WTC11 (cell line): ENCODE data around the gene STK33. TPM values are rescaled to one million over a fixed set of nuclear protein-coding genes. Genes with fewer than 3 reads are reported as not detected.

Source experiments
- ATAC-seq: fragments of 200-7000 bp; cut with Tn5 transposase; 2 replicates; pipeline ENCODE4 v1.10.0; 2021; ENCODE audit warnings: mild to moderate bottlenecking, moderate library complexity
- CTCF ChIA-PET: fragments of 300-600 bp; sonication (Branson Sonifier 250); formaldehyde crosslinking; loops from one replicate; lab custom pipeline; 2021; ENCODE audit warnings: antibody characterized with exemption; lab: Charles Lee
- POLR2A ChIA-PET: fragments of 350-600 bp; sonication (Branson Sonifier 250); formaldehyde crosslinking; loops from one replicate; lab custom pipeline; 2021; ENCODE audit warnings: antibody characterized with exemption; lab: Charles Lee
- DNase-seq: peaks from one replicate; pipeline ENCODE4 v3.0.0; 2021; ENCODE audit warnings: low spot score
- H3K27ac Mint-ChIP-seq: 2 replicates; pipeline ENCODE4 v1.8.0; 2021; ENCODE audit warnings: mixed read lengths
- H3K27me3 Mint-ChIP-seq: 2 replicates; pipeline ENCODE4 v1.8.0; 2021; ENCODE audit warnings: low read depth, mild to moderate bottlenecking, moderate library complexity, mixed read lengths
- H3K36me3 Mint-ChIP-seq: 2 replicates; pipeline ENCODE4 v1.8.0; 2021; ENCODE audit warnings: mixed read lengths
- H3K4me1 Mint-ChIP-seq: 2 replicates; pipeline ENCODE4 v1.8.0; 2022; ENCODE audit warnings: mixed read lengths
- H3K4me3 Mint-ChIP-seq: 2 replicates; pipeline ENCODE4 v1.8.0; 2021; ENCODE audit warnings: mild to moderate bottlenecking, moderate library complexity, mixed read lengths
- H3K9me3 Mint-ChIP-seq: 2 replicates; pipeline ENCODE4 v1.8.0; 2021; ENCODE audit warnings: mixed read lengths
- CREB1 ChIP-seq: sonication (generic); formaldehyde crosslinking; IDR thresholded peaks from 2 replicates; pipeline ENCODE4 v1.8.0; 2023; ENCODE audit warnings: mild to moderate bottlenecking, missing genetic modification reagents
- GRHL2 ChIP-seq: fragments of 250-450 bp; sonication (Bioruptor Pico); IDR thresholded peaks from 2 replicates; pipeline ENCODE4 v1.8.0; 2022; ENCODE audit warnings: mild to moderate bottlenecking, moderate library complexity; ENCODE audit not compliant: insufficient replicate concordance, severe bottlenecking
- KAT7 ChIP-seq: sonication (generic); formaldehyde crosslinking; IDR thresholded peaks from 2 replicates; pipeline ENCODE4 v1.8.1; 2023; ENCODE audit warnings: missing genetic modification reagents, mild to moderate bottlenecking, borderline replicate concordance
- NFE2L1 ChIP-seq: sonication (generic); formaldehyde crosslinking; IDR thresholded peaks from 2 replicates; pipeline ENCODE4 v1.8.1; 2023; ENCODE audit warnings: missing genetic modification reagents
- SMAD3 ChIP-seq: sonication (generic); formaldehyde crosslinking; IDR thresholded peaks from 2 replicates; pipeline ENCODE4 v1.8.0; 2022; ENCODE audit warnings: missing genetic modification reagents, mild to moderate bottlenecking, borderline replicate concordance
- ZNF138 ChIP-seq: sonication (generic); formaldehyde crosslinking; conservative IDR thresholded peaks from 2 replicates; pipeline ENCODE4 v1.8.1; 2022; ENCODE audit warnings: mild to moderate bottlenecking, moderate library complexity, missing genetic modification reagents
- ZNF671 ChIP-seq: fragments of 250-450 bp; sonication (Bioruptor Pico); IDR thresholded peaks from 2 replicates; pipeline ENCODE4 v1.8.0; 2021; ENCODE audit warnings: mild to moderate bottlenecking
- total RNA-seq: library from RNA; stranded (reverse); gene quantifications from 3 replicates; pipeline ENCODE4 v1.2.3, GENCODE V29; 2021
- TF ChIP-seq, protein P1 (sequence below): fragments of 250-450 bp; sonication (Bioruptor Pico); IDR thresholded peaks from 2 replicates; pipeline ENCODE4 v1.9.0; 2021; ENCODE audit warnings: mild to moderate bottlenecking, borderline replicate concordance
- TF ChIP-seq, protein P2 (sequence below): sonication (generic); formaldehyde crosslinking; IDR thresholded peaks from 2 replicates; pipeline ENCODE4 v1.8.1; 2023; ENCODE audit warnings: mild to moderate bottlenecking, missing genetic modification reagents
- TF ChIP-seq, protein P3 (sequence below): sonication (generic); formaldehyde crosslinking; IDR thresholded peaks from 2 replicates; pipeline ENCODE4 v1.8.0; 2022; ENCODE audit warnings: missing genetic modification reagents
- TF ChIP-seq, protein P4 (sequence below): sonication (generic); formaldehyde crosslinking; IDR thresholded peaks from 2 replicates; pipeline ENCODE4 v1.8.0; 2022; ENCODE audit warnings: mild to moderate bottlenecking, missing genetic modification reagents

STK33 gene
- total RNA-seq, 1 experiment from 2014 or later, result 13.3 TPM

DNA sequence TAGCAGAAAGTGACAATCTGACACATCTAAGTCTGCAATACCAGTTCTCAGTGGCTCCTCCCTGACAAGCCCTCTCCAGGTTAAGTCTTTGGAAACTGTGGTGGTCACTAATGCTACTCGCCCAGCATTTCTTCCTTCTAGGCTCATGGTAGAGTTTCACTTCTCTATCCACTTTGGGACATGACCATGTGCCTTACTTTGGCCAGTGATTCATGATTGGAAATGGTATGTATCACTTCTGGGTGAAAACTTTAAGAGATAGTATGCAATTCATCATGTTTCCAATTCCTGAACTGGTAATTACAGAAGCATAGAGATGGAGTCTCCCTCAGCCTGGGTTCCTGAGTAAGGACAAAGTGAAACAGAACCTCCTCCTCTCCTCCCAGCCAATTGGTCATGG, 178.8 kb downstream of the STK33 start (continued):
- TF ChIP-seq, protein P1, sequence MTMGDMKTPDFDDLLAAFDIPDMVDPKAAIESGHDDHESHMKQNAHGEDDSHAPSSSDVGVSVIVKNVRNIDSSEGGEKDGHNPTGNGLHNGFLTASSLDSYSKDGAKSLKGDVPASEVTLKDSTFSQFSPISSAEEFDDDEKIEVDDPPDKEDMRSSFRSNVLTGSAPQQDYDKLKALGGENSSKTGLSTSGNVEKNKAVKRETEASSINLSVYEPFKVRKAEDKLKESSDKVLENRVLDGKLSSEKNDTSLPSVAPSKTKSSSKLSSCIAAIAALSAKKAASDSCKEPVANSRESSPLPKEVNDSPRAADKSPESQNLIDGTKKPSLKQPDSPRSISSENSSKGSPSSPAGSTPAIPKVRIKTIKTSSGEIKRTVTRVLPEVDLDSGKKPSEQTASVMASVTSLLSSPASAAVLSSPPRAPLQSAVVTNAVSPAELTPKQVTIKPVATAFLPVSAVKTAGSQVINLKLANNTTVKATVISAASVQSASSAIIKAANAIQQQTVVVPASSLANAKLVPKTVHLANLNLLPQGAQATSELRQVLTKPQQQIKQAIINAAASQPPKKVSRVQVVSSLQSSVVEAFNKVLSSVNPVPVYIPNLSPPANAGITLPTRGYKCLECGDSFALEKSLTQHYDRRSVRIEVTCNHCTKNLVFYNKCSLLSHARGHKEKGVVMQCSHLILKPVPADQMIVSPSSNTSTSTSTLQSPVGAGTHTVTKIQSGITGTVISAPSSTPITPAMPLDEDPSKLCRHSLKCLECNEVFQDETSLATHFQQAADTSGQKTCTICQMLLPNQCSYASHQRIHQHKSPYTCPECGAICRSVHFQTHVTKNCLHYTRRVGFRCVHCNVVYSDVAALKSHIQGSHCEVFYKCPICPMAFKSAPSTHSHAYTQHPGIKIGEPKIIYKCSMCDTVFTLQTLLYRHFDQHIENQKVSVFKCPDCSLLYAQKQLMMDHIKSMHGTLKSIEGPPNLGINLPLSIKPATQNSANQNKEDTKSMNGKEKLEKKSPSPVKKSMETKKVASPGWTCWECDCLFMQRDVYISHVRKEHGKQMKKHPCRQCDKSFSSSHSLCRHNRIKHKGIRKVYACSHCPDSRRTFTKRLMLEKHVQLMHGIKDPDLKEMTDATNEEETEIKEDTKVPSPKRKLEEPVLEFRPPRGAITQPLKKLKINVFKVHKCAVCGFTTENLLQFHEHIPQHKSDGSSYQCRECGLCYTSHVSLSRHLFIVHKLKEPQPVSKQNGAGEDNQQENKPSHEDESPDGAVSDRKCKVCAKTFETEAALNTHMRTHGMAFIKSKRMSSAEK, result no peak
- TF ChIP-seq, protein P2, sequence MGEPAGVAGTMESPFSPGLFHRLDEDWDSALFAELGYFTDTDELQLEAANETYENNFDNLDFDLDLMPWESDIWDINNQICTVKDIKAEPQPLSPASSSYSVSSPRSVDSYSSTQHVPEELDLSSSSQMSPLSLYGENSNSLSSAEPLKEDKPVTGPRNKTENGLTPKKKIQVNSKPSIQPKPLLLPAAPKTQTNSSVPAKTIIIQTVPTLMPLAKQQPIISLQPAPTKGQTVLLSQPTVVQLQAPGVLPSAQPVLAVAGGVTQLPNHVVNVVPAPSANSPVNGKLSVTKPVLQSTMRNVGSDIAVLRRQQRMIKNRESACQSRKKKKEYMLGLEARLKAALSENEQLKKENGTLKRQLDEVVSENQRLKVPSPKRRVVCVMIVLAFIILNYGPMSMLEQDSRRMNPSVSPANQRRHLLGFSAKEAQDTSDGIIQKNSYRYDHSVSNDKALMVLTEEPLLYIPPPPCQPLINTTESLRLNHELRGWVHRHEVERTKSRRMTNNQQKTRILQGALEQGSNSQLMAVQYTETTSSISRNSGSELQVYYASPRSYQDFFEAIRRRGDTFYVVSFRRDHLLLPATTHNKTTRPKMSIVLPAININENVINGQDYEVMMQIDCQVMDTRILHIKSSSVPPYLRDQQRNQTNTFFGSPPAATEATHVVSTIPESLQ, result no peak
- TF ChIP-seq, protein P3, sequence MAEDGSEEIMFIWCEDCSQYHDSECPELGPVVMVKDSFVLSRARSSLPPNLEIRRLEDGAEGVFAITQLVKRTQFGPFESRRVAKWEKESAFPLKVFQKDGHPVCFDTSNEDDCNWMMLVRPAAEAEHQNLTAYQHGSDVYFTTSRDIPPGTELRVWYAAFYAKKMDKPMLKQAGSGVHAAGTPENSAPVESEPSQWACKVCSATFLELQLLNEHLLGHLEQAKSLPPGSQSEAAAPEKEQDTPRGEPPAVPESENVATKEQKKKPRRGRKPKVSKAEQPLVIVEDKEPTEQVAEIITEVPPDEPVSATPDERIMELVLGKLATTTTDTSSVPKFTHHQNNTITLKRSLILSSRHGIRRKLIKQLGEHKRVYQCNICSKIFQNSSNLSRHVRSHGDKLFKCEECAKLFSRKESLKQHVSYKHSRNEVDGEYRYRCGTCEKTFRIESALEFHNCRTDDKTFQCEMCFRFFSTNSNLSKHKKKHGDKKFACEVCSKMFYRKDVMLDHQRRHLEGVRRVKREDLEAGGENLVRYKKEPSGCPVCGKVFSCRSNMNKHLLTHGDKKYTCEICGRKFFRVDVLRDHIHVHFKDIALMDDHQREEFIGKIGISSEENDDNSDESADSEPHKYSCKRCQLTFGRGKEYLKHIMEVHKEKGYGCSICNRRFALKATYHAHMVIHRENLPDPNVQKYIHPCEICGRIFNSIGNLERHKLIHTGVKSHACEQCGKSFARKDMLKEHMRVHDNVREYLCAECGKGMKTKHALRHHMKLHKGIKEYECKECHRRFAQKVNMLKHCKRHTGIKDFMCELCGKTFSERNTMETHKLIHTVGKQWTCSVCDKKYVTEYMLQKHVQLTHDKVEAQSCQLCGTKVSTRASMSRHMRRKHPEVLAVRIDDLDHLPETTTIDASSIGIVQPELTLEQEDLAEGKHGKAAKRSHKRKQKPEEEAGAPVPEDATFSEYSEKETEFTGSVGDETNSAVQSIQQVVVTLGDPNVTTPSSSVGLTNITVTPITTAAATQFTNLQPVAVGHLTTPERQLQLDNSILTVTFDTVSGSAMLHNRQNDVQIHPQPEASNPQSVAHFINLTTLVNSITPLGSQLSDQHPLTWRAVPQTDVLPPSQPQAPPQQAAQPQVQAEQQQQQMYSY (CRISPR knock-in tag), result no peak
- TF ChIP-seq ZNF138 (CRISPR knock-in tag), result no peak

DNA sequence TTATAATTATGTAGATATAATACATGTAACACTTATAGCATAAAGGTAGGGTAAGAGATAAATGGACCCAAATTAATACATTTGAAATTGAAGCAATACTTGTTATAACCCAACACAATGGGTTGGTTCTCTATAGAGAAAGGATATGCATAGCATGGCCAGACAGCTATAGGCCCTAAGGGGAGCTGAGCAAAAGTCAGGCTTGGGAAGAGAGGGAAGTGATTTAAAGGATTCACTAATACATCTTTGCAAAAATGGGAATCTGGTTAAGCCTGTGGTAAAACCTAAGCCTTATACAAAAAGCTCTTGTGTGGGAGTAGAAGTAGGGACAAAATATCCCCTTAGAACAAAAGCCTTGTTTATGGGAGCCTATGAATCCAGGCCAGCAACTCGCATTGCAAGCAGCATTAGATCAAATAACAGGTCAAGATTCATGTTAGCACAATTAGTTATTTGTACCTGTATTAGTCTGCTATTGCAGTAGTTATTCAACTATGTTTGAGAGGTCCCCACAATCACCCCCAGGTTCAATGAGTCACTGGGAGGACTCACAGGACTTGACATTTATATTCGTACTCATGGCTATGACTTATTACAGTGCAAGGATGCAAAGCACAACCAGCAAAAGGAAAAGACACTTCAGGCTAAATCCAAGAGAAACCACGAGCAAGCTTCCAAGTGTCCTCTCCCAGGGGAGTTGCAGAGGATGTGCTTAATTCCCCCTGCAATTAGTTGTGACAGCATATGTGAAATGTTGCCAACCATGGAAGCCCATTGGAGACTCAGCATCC, 185.7 kb downstream of the STK33 start:
- peaks cover 5% of the 10 kb centered on the region; the same call in 1 of the 2 replicates for H3K36me3 Mint-ChIP-seq
- ChIA-PET CTCF (interaction anchor here (1.2 kb wide), 1 partner anchor 159 kb away, joined by 3 read pairs; no protein-coding TSS in a partner anchor), POLR2A (no interaction called here)
- H3K27ac Mint-ChIP-seq, result no peak overlapping the region
- H3K4me1 Mint-ChIP-seq, result no peaks in the 10 kb centered on the region
- H3K9me3 Mint-ChIP-seq, result peaks cover 16% of the 10 kb centered on the region
- H3K4me3 Mint-ChIP-seq, result no peak overlapping the region
- DNase-seq (no peak), ATAC-seq (no peak)
- no peaks in the 10 kb centered on the region for H3K27me3 Mint-ChIP-seq
- TF ChIP-seq, protein P4, sequence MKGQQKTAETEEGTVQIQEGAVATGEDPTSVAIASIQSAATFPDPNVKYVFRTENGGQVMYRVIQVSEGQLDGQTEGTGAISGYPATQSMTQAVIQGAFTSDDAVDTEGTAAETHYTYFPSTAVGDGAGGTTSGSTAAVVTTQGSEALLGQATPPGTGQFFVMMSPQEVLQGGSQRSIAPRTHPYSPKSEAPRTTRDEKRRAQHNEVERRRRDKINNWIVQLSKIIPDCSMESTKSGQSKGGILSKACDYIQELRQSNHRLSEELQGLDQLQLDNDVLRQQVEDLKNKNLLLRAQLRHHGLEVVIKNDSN (CRISPR knock-in tag), result no peak

DNA sequence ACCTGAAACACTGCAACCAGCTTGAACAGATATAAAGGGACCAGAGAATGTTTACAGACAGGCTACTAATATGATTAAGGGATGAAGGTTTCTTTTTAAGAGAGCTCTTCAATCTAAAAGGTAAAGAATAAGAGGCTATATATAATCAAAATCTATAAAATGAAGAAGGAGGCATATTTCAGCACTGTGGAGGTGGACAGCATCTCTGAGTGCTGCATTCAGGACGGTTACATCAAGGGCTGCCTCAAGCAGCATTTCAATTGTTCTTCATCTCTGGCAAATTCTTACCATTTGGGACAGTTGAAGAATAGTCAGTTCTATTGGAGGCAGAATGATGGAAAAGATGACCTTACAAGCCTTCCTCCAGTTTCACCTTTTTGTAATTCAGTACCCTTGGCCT, 190.7 kb downstream of the STK33 start:
- peaks cover 30% of the 10 kb centered on the region for H3K9me3 Mint-ChIP-seq
- H3K27me3 Mint-ChIP-seq, result no peaks in the 10 kb centered on the region; the same call in 1 of the 2 replicates
- TF ChIP-seq SMAD3 (CRISPR knock-in tag), result no peak
- TF ChIP-seq NFE2L1, result no peak
- TF ChIP-seq ZNF138 (CRISPR knock-in tag), result no peak
- TF ChIP-seq KAT7 (CRISPR knock-in tag), result no peak
- no peak for TF ChIP-seq ZNF671 (CRISPR knock-in tag)
- no peak for TF ChIP-seq CREB1 (CRISPR knock-in tag)
- TF ChIP-seq GRHL2, result no peak
- no peak for DNase-seq
- peaks cover 7% of the 10 kb centered on the region; the same call in 1 of the 2 replicates for H3K36me3 Mint-ChIP-seq
- H3K27ac Mint-ChIP-seq, result no peak overlapping the region
- CTCF ChIA-PET, result no interaction called here
- H3K4me3 Mint-ChIP-seq, result no peak overlapping the region
- no peak for ATAC-seq
- H3K4me1 Mint-ChIP-seq, result no peaks in the 10 kb centered on the region
- POLR2A ChIA-PET, result no interaction called here
